ENCODE measurements around the gene SUN1.
"Not testable (repeated sequence)": the region's sequence is repeated elsewhere in the genome, so short reads cannot be mapped to it uniquely, and the experiment has no call there.

Gene SUN1

DNA sequence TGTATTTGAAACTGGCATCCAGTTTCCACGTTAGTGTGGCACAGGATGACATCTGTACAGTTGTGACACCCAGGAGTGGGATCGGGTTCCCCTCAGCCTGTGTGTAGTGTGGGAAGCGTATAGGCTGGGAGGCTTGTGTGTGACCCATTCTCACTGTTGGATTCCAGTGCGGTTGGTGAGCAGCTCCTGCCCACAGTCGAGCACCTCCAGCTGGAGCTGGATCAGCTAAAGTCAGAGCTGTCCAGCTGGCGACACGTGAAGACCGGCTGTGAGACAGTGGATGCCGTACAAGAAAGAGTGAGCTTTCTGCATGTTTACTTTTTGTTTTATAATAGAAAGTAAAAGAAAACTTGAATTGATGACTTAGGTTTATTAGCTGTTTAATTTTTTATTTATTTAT is 25.4 kb downstream of the SUN1 start:
- DNase-seq (ENCODE audit: low spot score): no peak

DNA sequence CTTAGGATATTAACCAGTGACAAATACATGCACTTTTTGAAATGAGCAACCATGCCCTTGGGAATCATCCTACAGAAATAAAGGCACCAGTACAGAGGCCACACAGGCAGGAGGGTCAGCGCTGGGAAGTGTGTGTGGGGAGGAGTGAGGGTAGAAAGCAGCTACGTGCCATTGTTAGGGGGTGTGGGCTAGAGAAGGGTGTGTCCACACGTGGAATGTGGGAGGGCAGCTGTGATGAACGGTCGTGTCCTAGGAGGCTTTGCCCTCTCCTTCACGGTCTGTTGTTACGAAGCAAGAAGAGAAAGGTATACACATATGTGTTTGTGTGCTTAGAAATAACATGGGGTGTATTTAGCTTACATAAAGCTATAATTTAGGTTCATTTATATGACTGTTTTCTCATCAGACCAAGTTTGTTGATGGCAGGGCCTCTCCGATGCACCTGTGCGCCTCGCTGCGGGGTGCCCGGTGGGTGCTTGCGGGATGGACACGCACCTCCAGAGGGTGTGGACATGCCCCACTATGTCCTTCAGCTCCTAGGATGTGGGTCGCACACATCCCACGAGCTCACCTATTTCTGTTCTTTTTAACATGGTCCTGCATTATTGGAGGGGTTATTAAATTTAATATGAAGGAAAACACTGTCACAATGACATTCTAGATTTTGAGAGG is 27.2 kb downstream of the SUN1 start:
- DNase-seq (ENCODE audit: low spot score): no peak

DNA sequence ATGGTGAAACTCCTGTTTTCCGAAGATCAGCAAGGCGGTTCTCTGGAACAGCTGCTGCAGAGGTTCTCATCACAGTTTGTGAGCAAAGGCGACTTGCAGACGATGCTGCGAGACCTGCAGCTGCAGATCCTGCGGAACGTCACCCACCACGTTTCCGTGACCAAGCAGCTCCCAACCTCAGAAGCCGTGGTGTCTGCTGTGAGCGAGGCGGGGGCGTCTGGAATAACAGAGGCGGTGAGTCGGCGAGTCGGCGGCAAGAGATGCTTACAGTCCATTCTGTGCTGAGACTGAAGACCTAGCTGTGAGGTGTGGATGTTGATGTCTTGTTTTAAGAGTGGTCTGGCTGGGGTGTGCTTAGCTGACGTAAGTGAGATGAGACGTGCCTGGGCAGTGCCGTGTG is 27.9 kb downstream of the SUN1 start:
- DNase-seq (ENCODE audit: low spot score): no peak

- DNase-seq (ENCODE audit: low spot score): no peak
Observed at GRCh38 chr7:861222-861621, 28.9 kb downstream of the SUN1 start.

DNA sequence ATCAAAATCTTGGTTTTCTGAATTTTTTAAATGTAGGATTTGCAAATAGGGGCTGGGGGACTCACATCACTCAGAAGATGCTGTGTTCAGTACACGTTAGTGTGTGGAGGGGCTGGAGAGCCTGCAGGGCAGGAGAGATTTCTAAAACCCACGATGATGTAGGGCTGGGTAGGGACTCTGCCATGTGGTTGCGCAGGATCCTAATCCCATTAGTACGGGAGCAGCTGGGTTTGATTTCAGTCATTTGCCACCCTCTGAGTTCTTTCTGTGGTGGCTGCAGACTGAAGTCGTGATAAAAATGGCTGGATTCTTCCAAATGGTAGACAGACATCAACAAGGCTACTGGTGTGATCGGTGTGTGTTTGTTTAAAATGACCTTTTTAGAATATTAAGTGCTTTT is 29.9 kb downstream of the SUN1 start:
- DNase-seq (ENCODE audit: low spot score): no peak

DNA sequence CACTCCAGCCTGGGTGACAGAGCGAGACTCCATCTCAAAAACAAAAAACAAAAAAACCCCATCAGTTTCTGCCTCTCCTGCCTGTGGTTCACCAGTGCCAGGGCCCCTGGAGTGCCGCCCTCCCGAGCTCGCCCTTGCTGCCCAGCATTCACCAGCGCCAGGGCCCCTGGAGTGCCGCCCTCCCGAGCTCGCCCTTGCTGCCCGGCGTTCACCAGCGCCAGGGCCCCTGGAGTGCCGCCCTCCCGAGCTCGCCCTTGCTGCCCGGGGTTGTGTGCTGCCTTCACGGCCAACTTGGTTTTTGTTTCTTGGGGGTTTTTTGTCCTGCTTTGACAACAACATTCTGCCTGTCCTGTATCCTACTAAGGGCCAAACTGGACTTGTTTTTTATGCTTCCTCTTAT is 30.8 kb downstream of the SUN1 start:
- DNase-seq (ENCODE audit: low spot score): no peak

GRCh38 chr7:865921-866320 is 33.6 kb downstream of the SUN1 start:
- DNase-seq (ENCODE audit: low spot score): no peak

DNA sequence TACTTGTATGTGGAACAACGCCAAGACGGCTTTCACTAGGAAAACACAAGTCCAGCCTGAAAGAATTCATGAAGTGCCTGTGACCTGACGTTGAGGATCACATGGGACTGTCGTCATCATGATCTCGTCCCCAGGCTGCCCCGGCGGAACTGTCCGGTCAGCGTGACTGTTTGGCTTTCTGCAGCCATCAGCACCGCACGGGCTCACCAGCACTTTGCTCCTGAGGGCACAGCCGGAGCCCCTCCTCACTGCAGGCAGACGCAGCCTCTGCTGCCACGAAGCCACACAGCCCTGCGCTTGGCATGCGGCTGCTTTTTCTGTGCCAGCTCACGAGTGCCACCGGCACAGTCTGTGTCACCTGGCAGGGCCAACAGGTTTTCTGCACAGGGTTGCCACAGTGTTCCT is 34.7 kb downstream of the SUN1 start:
- DNase-seq (ENCODE audit: low spot score): no peak

GRCh38 chr7:867406-868188 is 35.3 kb downstream of the SUN1 start:
- DNase-seq (ENCODE audit: low spot score): no peak

GRCh38 chr7:868189-868486 is 35.9 kb downstream of the SUN1 start:
- DNase-seq (ENCODE audit: low spot score): no peak

GRCh38 chr7:869348-869747 is 37.1 kb downstream of the SUN1 start:
- DNase-seq (ENCODE audit: low spot score): no peak

DNA sequence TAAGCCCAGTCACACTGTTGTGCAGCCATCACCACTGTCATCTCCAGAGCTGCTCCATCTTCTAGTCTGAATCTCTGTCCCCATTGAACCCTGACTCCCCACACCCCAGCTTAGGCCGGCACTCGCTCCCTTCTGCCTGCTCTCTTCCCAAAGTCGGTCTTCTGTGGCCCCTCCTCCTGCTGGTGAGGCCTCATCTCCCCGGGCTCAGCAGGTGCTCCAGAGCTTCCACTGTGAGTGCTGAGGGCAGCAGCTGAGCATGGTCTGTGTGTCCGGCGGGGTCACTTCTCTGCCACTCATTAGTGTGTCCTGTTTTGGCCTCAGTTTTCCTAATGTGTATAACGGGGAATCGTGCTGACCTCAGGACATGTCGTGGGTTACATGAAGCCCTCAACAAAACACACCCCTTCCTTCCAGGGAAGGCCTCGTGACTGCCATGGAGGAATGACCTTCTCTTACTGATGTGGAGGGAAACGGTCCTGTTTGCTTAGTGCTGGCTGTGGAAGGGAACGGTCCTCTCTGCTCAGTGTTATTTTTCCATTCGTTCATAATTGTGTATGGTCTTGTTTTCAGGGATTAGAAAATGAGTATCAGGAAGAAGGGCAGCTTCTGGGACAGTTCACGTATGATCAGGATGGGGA is 39.7 kb downstream of the SUN1 start:
- DNase-seq (ENCODE audit: low spot score): no peak

- DNase-seq (ENCODE audit: low spot score): not testable (repeated sequence)
Observed at GRCh38 chr7:872685-873084, 40.4 kb downstream of the SUN1 start.

DNA sequence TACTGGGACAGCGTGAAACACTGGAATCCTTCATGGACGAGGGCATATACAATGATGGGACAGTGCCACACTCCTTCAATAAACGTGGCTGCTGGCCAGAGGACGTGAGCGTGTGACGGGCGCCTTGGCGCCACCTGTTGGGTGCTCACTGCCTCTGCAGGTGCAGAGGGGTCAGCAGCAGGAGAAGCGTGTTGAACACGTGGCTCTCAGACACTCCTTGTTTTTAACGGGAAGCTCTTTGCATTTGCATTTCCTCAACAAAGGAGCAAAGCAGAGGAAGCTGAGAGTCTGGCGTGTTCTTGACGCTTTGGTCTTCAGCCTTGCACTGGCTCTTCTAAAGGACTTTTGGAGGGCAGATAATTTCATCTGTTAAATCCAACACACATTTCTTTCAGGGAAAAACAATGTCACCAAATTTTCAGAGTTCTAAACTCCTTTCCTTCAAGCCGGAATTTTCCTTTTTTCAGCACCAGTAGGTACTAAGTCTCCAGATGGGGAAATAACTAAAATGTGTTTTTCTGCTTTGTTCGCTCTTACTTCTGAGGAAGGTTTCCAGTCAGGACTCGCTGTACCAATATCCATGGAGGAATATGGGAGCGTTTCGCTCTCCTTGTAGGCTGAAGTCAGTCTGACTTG is 41.2 kb downstream of the SUN1 start:
- DNase-seq (ENCODE audit: low spot score): peak; percentile 96

DNA sequence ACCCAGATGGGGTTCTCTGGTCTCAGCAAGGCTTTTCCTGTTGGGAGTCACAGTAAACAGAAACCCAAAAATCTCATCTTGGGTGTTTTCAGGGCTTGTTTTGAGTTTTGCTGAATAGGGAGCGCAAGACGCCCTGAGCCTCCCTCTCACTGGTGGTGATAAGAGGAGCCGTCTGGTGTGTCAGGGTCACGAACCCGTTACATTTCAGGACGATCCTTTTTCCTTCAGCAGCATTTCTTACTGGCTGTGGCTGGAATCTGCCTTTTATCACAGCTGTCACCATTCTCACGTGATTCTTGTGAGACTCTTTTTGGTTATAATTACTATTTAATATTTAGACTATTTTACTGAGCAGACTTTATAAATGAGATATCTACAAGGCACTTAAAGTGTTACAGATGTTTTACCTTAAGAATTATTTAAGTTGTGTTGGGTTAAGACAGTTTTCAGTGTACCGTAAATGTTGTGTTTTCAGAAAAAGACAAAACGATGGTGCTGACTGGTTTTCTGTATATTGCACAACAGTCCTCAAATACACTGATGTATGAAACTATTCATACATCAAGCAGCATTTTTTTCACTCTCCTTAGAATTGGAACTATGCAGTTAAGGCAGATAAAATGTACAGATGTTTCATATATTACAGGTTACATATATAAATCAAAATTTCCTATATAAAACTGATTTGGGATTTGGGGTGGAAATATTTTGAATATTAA is 41.9 kb downstream of the SUN1 start:
- DNase-seq (ENCODE audit: low spot score): no peak

- DNase-seq (ENCODE audit: low spot score): no peak
Observed at GRCh38 chr7:875051-875450, 42.8 kb downstream of the SUN1 start.

GRCh38 chr7:875476-876076 is 43.3 kb downstream of the SUN1 start:
- DNase-seq (ENCODE audit: low spot score): no peak

GRCh38 chr7:876077-876971 is 44.0 kb downstream of the SUN1 start, which contains the start of gene GET4:
TSS of gene GET4 (plus strand) at chr7:876554. CDS start at chr7:876646, 92 bp downstream.
- DNase-seq (ENCODE audit: low spot score): peak; percentile 91

DNA sequence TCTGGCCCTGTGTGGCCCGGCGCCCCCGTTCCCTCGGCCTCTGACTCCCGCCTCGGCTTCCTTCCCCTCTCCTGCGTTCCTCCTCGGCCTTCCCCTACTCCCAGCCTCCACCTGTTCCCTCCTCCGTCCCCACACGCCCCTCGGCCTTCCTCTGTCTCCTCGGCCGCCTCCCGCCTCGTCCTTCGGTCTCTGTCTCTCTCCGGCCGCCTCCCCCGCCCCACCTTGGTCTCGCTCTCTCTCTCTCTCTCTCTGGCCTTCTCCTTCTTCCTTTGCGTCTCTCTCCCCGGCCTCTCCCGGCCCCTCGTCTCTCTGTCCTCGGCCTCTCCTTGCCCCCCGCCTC is 44.7 kb downstream of the SUN1 start:
- DNase-seq (ENCODE audit: low spot score): no peak

- no peak for DNase-seq (ENCODE audit: low spot score)
Observed at GRCh38 chr7:877312-878232, 45.3 kb downstream of the SUN1 start.
